Mammary epithelial cell (primary cell): ENCODE measurements around the gene CFAP299.

Source experiments
- CTCF ChIP-seq, 2 donors: IDR thresholded peaks in 1 of 2; conservative IDR thresholded peaks in 1 of 2; 2 replicates each; pipeline ENCODE4 v1.5.1; 2011 to 2012; ENCODE audit warnings: inconsistent platforms in 2 of 2, low read length in 2 of 2, mild to moderate bottlenecking in 2 of 2, control low read depth in 1 of 2, low read depth in 1 of 2; ENCODE audit not compliant: insufficient read depth in 1 of 2; ENCODE audit errors: extremely low read depth in 1 of 2
- EZH2 ChIP-seq: IDR thresholded peaks from 2 replicates; pipeline ENCODE4 v1.6.1; 2012; ENCODE audit warnings: low read length, inconsistent platforms, borderline replicate concordance

- TF ChIP-seq CTCF (conservative IDR thresholded peaks at IDR 0.05 in 1 of 2, IDR thresholded peaks at IDR 0.05 in 1 of 2; ENCODE audit: extremely low read depth in 1 of 2, insufficient read depth in 1 of 2, low read depth in 1 of 2, low read length in 2 of 2), result no peak
- no peak for TF ChIP-seq EZH2
Measured at GRCh38 chr4:80585542-80585941, 250.0 kb downstream of the CFAP299 start.
